Peyer's patch (tissue), 4 donors: ENCODE results near the gene PRR23E. TPM values are rescaled to one million over a fixed set of nuclear protein-coding genes. Genes with fewer than 3 reads are reported as not detected.

ENCODE experiments used
- DNase-seq, 3 donors: peaks; one replicate each; pipeline ENCODE4 v3.0.0-alpha.2; 2017 to 2019
- H3K27ac ChIP-seq, 4 donors: fragments of 200-600 bp; sonication (generic); one replicate each; pipeline ENCODE4 v1.5.1; 2016 to 2019
- H3K27me3 ChIP-seq, 2 donors: fragments of 200-600 bp; sonication (generic); one replicate each; pipeline ENCODE4 v1.5.1; 2019
- H3K36me3 ChIP-seq, 3 donors: fragments of 200-600 bp; sonication (generic); one replicate each; pipeline ENCODE4 v1.5.1; 2016 to 2019
- H3K4me1 ChIP-seq, 4 donors: fragments of 200-600 bp; sonication (generic); one replicate each; pipeline ENCODE4 v1.5.1; 2016 to 2019
- H3K4me3 ChIP-seq, 4 donors: fragments of 200-600 bp; sonication (generic); 1 replicate in 3 of 4; 2 replicates in 1 of 4; pipeline ENCODE4 v1.5.1; 2016 to 2019; ENCODE audit warnings: mild to moderate bottlenecking in 1 of 4
- H3K9me3 ChIP-seq, 4 donors: fragments of 200-600 bp; sonication (generic); one replicate each; pipeline ENCODE4 v1.5.1; 2016 to 2019; ENCODE audit warnings: mild to moderate bottlenecking in 1 of 4
- CTCF ChIP-seq, 6 experiments: fragments of 450-650 bp in 4 of 6; fragments of 200-600 bp in 2 of 6; sonication (generic) in 1 of 6; IDR thresholded peaks; one replicate each; pipeline ENCODE4 v1.5.1; 2017 to 2019; ENCODE audit warnings: antibody characterized with exemption in 6 of 6, mild to moderate bottlenecking in 3 of 6, moderate library complexity in 1 of 6
- POLR2A ChIP-seq, 2 donors: fragments of 450-650 bp; IDR thresholded peaks; one replicate each; pipeline ENCODE4 v1.5.1; 2017; ENCODE audit warnings: antibody characterized with exemption in 2 of 2, mild to moderate bottlenecking in 2 of 2, moderate library complexity in 2 of 2
- total RNA-seq, 4 donors: library from RNA; depleted of rRNA; stranded (reverse); fragments of >200 nt; gene quantifications; one replicate each; pipeline ENCODE4 v1.1.0, GENCODE V29; 2016

PRR23E gene
- total RNA-seq, 4 donors from 2014 or later, result not detected

GRCh38 chr3:127233371-127233770, 40.4 kb downstream of the PRR23E start:
- Histone ChIP-seq H3K27me3 (no peaks in the 10 kb centered on the region), H3K9me3 (no peaks in the 10 kb centered on the region), H3K36me3 (no peaks in the 10 kb centered on the region), H3K4me3 (no peak overlapping the region), H3K27ac (no peak overlapping the region), H3K4me1 (no peaks in the 10 kb centered on the region)
- no peak for DNase-seq
- TF ChIP-seq POLR2A (IDR thresholded peaks at IDR 0.05) (no peak), CTCF (IDR thresholded peaks at IDR 0.05) (no peak)

- DNase-seq, result no peak
- no peak overlapping the region for H3K27ac ChIP-seq
- TF ChIP-seq CTCF (IDR thresholded peaks at IDR 0.05) (no peak), POLR2A (IDR thresholded peaks at IDR 0.05) (no peak)
- no peaks in the 10 kb centered on the region for H3K9me3 ChIP-seq
- no peaks in the 10 kb centered on the region for H3K4me1 ChIP-seq
- no peaks in the 10 kb centered on the region for H3K27me3 ChIP-seq
- H3K4me3 ChIP-seq, result no peak overlapping the region
- no peaks in the 10 kb centered on the region for H3K36me3 ChIP-seq
Observed at GRCh38 chr3:127234778-127235177, 41.8 kb downstream of the PRR23E start.

GRCh38 chr3:127235706-127236105, 42.8 kb downstream of the PRR23E start:
- H3K4me3 ChIP-seq, result no peak overlapping the region
- DNase-seq, result no peak
- no peaks in the 10 kb centered on the region for H3K4me1 ChIP-seq
- H3K9me3 ChIP-seq, result no peaks in the 10 kb centered on the region
- H3K27ac ChIP-seq, result no peak overlapping the region
- H3K27me3 ChIP-seq, result no peaks in the 10 kb centered on the region
- TF ChIP-seq CTCF (IDR thresholded peaks at IDR 0.05), result no peak
- no peak for TF ChIP-seq POLR2A (IDR thresholded peaks at IDR 0.05)
- no peaks in the 10 kb centered on the region for H3K36me3 ChIP-seq

GRCh38 chr3:127237835-127238234, 44.9 kb downstream of the PRR23E start:
- H3K27me3 ChIP-seq, result no peaks in the 10 kb centered on the region
- H3K4me3 ChIP-seq, result no peak overlapping the region
- no peak for TF ChIP-seq CTCF (IDR thresholded peaks at IDR 0.05)
- no peak for TF ChIP-seq POLR2A (IDR thresholded peaks at IDR 0.05)
- H3K36me3 ChIP-seq, result no peaks in the 10 kb centered on the region
- DNase-seq, result no peak
- H3K27ac ChIP-seq, result no peak overlapping the region
- H3K4me1 ChIP-seq, result no peaks in the 10 kb centered on the region
- no peaks in the 10 kb centered on the region for H3K9me3 ChIP-seq

GRCh38 chr3:127238602-127239001, 45.7 kb downstream of the PRR23E start:
- TF ChIP-seq CTCF (IDR thresholded peaks at IDR 0.05) (no peak), POLR2A (IDR thresholded peaks at IDR 0.05) (no peak)
- Histone ChIP-seq H3K4me1 (no peaks in the 10 kb centered on the region), H3K36me3 (no peaks in the 10 kb centered on the region), H3K4me3 (no peak overlapping the region), H3K27me3 (no peaks in the 10 kb centered on the region), H3K27ac (no peak overlapping the region), H3K9me3 (no peaks in the 10 kb centered on the region)
- DNase-seq, result no peak

- no peak overlapping the region for H3K27ac ChIP-seq
- H3K4me3 ChIP-seq, result no peak overlapping the region
- no peak for DNase-seq
- TF ChIP-seq CTCF (IDR thresholded peaks at IDR 0.05) (no peak), POLR2A (IDR thresholded peaks at IDR 0.05) (no peak)
- H3K27me3 ChIP-seq, result no peaks in the 10 kb centered on the region
- H3K36me3 ChIP-seq, result no peaks in the 10 kb centered on the region
- H3K9me3 ChIP-seq, result peaks cover 0 to 5% (median 0%) of the 10 kb centered on the region in 4 donors
- H3K4me1 ChIP-seq, result no peaks in the 10 kb centered on the region
Observed at GRCh38 chr3:127247292-127247691, 54.4 kb downstream of the PRR23E start.
